NCI-H2227 (cell line): ENCODE data around the gene MED15.
"Not testable (repeated sequence)": the region's sequence is repeated elsewhere in the genome, so short reads cannot be mapped to it uniquely, and the experiment has no call there.

Source experiments
- DNase-seq: peaks from one replicate; lab custom pipeline; 2025; ENCODE audit not compliant: unreplicated experiment; lab: John Stamatoyannopoulos, UW

Gene MED15

GRCh38 chr22:20581503-20582170, 74.2 kb downstream of the MED15 start:
- DNase-seq, result no peak

GRCh38 chr22:20582171-20582511, 74.7 kb downstream of the MED15 start:
- no peak for DNase-seq

GRCh38 chr22:20582520-20583361, 75.3 kb downstream of the MED15 start:
- DNase-seq, result no peak

GRCh38 chr22:20583471-20583922, 76.1 kb downstream of the MED15 start:
- DNase-seq, result peak; percentile 18

- DNase-seq, result no peak
Measured at GRCh38 chr22:20584029-20584871, 76.8 kb downstream of the MED15 start.

GRCh38 chr22:20584872-20585638, 77.6 kb downstream of the MED15 start:
- DNase-seq, result no peak

GRCh38 chr22:20585639-20586402, 78.4 kb downstream of the MED15 start:
- no peak for DNase-seq

GRCh38 chr22:20586403-20586745, 79.0 kb downstream of the MED15 start:
- DNase-seq, result no peak

GRCh38 chr22:20587206-20587958, 80.0 kb downstream of the MED15 start:
- no peak for DNase-seq

- DNase-seq, result no peak
Measured at GRCh38 chr22:20588092-20588842, 80.9 kb downstream of the MED15 start.

GRCh38 chr22:20588843-20589581, 81.6 kb downstream of the MED15 start:
- no peak for DNase-seq

GRCh38 chr22:20589614-20590476, 82.4 kb downstream of the MED15 start:
- no peak for DNase-seq

- DNase-seq, result no peak
Measured at GRCh38 chr22:20590477-20591294, 83.3 kb downstream of the MED15 start.

GRCh38 chr22:20591295-20591645, 83.9 kb downstream of the MED15 start:
- DNase-seq, result no peak

GRCh38 chr22:20591660-20592310, 84.4 kb downstream of the MED15 start:
- DNase-seq, result no peak

GRCh38 chr22:20594038-20594437, 86.6 kb downstream of the MED15 start:
- DNase-seq, result not testable (repeated sequence)
